A673 (cell line): ENCODE results near the gene KLK2.

Source experiments
- CTCF ChIP-seq: fragments of 300-800, 200-600 bp; sonication (generic); conservative IDR thresholded peaks from 2 replicates; pipeline ENCODE4 v1.5.1; 2017; ENCODE audit warnings: low read depth, mild to moderate bottlenecking, antibody characterized with exemption, low read length, moderate library complexity, mixed read lengths
- EZH2 ChIP-seq: fragments of 200-600 bp; sonication (generic); IDR thresholded peaks from 2 replicates; pipeline ENCODE4 v1.6.1; 2017; ENCODE audit warnings: borderline replicate concordance, low read depth, mild to moderate bottlenecking, mixed read lengths, antibody characterized with exemption, low read length; ENCODE audit not compliant: poor library complexity, severe bottlenecking

GRCh38 chr19:50830266-50831025 lies 42.8 kb upstream of the KLK2 start:
- TF ChIP-seq CTCF (no peak), EZH2 (no peak)
